AG09309 (cell line): ENCODE data around the gene CIAPIN1.
A peak's percentile ranks its signal among the peaks of the same experiment; 100 is the strongest.
"Not testable (repeated sequence)": the region's sequence is repeated elsewhere in the genome, so short reads cannot be mapped to it uniquely, and the experiment has no call there.

Experiments
- DNase-seq: peaks from one replicate; pipeline ENCODE4 v3.0.0-alpha.2; 2010; ENCODE audit warnings: low read depth
- H3K4me3 ChIP-seq: 2 replicates; pipeline ENCODE4 v1.5.1; 2011; ENCODE audit warnings: mild to moderate bottlenecking, low read depth, low read length, moderate library complexity; ENCODE audit not compliant: control insufficient read depth
- TF ChIP-seq, protein P1 (sequence below): IDR thresholded peaks from 2 replicates; pipeline ENCODE4 v1.5.1; 2011; ENCODE audit warnings: mild to moderate bottlenecking, low read depth, low read length, inconsistent platforms; ENCODE audit not compliant: insufficient read depth, control insufficient read depth; ENCODE audit errors: missing control alignments

CIAPIN1 gene

DNA sequence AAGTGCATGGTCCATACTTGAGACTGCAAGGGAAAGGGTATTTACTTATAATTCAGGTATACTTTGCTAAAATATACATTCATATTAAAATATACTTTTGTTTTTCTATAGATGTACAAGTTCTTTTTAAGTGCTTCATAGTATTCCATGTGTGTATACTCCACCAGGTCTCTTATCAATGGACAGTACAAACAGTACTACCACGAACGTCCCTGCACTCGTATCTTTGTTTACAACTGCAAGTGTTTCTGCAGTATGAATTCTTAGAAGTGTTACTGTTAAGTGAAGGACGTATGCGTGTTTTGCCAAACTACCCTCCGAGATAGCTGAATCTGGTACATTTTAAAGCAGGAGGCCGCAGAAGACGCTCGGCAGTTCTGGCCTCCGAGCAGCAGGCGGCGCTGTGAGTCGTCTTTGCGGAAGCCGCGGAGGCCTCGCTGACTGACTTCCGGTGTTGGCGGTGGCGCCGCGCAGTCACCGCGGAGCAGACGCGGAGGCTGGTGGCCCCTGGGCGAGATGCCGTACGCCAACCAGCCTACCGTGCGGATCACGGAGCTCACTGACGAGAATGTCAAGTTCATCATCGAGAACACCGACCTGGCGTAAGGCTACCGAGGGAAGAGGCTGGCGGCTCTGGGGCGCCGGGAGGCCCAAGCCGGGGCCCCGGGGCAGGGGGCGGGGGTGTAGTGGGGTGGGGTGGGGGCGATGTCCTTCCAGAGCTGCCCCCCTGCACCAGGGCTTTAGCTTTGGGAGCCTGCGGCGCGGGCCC is 15.2 kb upstream of the CIAPIN1 start, which contains the start of gene POLR2C:
TSS of gene POLR2C (plus strand) at position 471 of the 769 bp plus-strand sequence. CDS start at position 517, 46 bp downstream.
- H3K4me3 ChIP-seq = peak within 1 kb of the TSS; percentile 85
- TF ChIP-seq, protein P1, sequence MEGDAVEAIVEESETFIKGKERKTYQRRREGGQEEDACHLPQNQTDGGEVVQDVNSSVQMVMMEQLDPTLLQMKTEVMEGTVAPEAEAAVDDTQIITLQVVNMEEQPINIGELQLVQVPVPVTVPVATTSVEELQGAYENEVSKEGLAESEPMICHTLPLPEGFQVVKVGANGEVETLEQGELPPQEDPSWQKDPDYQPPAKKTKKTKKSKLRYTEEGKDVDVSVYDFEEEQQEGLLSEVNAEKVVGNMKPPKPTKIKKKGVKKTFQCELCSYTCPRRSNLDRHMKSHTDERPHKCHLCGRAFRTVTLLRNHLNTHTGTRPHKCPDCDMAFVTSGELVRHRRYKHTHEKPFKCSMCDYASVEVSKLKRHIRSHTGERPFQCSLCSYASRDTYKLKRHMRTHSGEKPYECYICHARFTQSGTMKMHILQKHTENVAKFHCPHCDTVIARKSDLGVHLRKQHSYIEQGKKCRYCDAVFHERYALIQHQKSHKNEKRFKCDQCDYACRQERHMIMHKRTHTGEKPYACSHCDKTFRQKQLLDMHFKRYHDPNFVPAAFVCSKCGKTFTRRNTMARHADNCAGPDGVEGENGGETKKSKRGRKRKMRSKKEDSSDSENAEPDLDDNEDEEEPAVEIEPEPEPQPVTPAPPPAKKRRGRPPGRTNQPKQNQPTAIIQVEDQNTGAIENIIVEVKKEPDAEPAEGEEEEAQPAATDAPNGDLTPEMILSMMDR = peak; percentile 95
- peak; percentile 31 for DNase-seq

DNA sequence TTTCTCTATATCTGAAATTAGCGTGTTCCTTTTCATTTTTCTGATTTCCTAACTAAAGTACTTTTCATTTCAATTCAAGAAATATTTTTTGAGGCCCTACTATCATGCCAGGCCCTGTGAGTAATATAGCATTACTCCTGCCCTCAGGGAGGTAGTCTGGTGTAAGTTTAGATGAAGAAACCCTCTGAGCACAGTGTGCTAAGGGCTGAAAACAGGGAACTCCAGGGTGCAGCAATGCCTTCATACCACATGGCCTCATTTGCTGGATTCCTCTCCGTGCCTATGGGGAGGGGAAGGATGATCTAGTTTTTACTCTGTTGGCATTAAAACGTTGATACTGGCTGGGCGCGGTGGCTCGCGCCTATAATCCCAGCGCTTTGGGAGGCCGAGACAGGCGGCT is 4.8 kb upstream of the CIAPIN1 start:
- DNase-seq = no peak
- H3K4me3 ChIP-seq = no peak overlapping the region
- TF ChIP-seq, protein P1 = no peak

DNA sequence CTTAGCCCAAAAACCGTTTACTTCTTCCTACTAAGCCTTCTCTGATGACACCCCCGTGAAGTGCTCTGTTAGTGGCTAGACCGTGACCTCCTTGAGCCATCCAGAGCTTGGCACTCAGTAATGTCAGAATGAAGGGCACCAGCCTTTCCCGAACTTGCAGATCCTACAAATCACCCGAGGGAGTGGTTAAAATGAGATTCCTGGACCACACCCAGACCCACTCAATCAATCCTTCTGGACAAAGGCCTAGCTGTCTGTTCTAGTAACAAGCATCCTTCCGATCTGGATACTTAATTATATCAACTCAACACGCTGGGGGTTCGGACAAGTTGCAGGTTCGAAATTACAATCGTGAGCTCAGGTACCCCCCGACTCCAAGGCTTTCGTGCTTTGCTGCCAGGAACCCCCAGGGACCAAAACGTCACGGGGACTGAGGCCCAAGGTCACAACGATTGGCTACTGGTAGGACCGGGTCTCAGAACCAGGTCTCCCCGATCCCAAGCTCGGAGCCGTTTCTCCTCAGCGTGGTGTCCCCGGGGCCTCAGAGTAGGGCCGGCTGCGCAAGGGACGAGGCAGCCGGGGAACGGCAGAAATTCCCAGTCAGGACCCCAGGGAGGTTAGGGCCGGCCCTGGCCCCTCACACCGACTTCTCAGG is 527 bp downstream of the CIAPIN1 start:
- no peak for DNase-seq
- TF ChIP-seq, protein P1 = no peak
- peak overlapping the region; percentile 92 for H3K4me3 ChIP-seq

DNA sequence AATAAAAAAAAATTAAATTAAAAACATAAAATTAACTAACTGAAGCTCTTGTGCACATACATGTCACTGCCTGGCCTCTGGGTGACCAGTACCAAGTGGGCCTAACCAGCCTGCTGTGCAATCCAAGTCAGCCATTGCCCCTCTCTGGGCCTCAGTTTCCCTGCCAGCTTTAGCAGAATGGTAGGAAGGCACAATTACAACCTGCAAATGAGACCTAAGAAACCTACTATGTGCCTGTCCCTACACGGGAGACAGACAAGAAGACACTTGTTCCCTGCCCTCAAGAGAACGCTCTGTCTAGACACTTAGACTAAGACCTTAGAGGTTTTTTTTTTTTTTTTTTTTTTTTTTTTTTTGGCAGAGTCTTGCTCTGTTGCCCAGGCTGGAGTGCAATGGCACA is 1.7 kb downstream of the CIAPIN1 start:
- DNase-seq = no peak
- TF ChIP-seq, protein P1 = no peak
- H3K4me3 ChIP-seq = no peak overlapping the region

DNA sequence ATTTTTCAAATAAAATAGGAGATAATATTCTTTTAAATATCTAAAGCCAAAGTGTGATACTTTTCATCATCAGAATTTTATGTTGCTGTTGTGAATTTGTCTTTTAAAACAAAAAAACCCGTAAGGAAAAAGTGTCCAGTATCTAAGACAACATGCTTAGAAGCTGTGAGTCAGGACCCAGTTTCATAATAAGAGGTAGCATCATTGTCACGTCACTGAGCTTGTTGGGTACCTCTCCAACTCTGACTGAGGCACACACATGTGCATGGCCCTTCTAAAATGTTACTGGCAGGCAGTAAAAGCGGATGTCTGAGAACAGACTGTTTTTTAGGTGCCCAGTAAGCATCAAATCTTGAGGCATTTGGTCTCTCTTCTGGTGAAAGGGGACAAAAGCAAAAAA is 2.5 kb downstream of the CIAPIN1 start:
- TF ChIP-seq, protein P1 = no peak
- H3K4me3 ChIP-seq = no peak overlapping the region
- DNase-seq = peak; percentile 51

DNA sequence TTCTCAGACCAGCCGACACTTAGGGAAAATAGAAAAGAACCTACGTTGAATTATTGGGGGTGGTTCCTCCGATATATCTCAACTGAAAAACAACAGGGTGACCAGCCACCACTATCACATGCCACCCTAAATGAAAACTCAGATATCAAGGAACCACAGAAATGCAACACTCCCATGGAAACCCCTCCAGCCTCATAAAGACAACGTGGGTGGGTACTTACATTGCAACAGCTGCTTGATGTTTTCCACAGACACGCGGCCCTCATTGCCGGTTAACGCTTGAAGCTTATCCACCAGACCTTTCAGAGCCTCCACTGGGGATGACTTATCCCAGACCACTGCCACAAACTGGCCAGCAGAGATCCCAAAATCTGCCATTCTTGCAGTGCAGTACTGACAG is 6.6 kb downstream of the CIAPIN1 start:
- not testable (repeated sequence) for H3K4me3 ChIP-seq, DNase-seq

DNA sequence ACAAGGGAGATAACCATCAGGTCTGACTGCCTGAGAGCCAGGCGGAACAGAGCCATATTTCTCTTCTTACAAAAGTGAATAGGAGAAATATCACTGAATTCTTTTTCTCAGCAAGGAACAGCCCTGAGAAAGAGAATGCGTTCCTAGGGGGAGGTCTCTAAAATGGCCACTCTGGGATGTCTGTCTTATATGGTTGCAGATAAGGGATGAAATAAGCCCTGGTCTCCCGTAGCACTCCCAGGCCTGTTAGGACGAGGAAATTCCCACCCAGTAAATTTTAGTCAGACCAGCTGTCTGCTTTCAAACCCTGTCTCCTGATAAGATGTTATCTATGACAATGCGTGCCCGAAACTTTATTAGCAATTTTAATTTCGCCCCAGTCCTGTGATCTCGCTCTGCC is 7.2 kb downstream of the CIAPIN1 start:
- not testable (repeated sequence) for DNase-seq, H3K4me3 ChIP-seq

DNA sequence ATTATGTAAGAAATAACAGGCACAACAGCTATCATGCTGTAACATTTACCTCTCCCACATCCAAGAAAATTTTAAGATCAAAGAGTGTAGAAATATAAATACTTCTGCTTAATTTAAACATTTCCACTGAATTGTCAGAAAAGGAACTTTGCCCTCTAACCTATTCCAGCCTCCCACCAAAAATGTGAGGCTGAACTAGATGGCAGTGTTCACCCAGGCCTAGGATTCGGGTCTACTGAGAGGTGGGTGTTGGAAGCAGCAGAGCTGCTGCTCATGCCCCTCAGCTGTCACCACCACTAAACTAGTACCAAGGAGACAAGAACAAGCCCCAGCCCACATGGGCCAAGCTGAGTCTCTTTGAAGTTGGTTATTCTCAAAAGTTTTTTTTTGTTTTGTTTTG is 11.3 kb downstream of the CIAPIN1 start:
- H3K4me3 ChIP-seq = no peak overlapping the region
- TF ChIP-seq, protein P1 = no peak
- no peak for DNase-seq
